Smooth muscle cell of the pulmonary artery (primary cell): ENCODE data around the gene AMER2. TPM values are rescaled to one million over a fixed set of nuclear protein-coding genes. Genes with fewer than 3 reads are reported as not detected.

ENCODE experiments used
- total RNA-seq: library from RNA; depleted of rRNA; stranded (reverse); fragments of >200 nt; gene quantifications from 2 replicates; pipeline ENCODE4 v1.2.3, GENCODE V29; 2014

AMER2 gene
- not detected in 2 replicates for total RNA-seq

GRCh38 chr13:25171517-25172302, at the start of gene AMER2:
Gene AMER2, minus strand, starts transcription at chr13:25172288. Its CDS starts 669 bp downstream, at chr13:25171619.

Other genes starting within 250 kb of the AMER2 start
- 0.10 and 0.13 TPM in 2 replicates for gene PABPC3, start 76.2 kb downstream of the AMER2 start, total RNA-seq
- 21.5 and 27.0 TPM in 2 replicates for gene MTMR6, start 115.2 kb upstream of the AMER2 start, total RNA-seq
- gene NUP58, start 129.3 kb upstream of the AMER2 start, total RNA-seq, result 54.7 and 60.1 TPM in 2 replicates
- gene ATP8A2, start 199.7 kb upstream of the AMER2 start, total RNA-seq, result under 0.01 and 0.03 TPM in 2 replicates